NCI-H1694 (cell line): ENCODE data around the gene COL20A1.

Experiments
- DNase-seq: peaks from one replicate; lab custom pipeline; 2025; lab: John Stamatoyannopoulos, UW

The COL20A1 gene

DNA sequence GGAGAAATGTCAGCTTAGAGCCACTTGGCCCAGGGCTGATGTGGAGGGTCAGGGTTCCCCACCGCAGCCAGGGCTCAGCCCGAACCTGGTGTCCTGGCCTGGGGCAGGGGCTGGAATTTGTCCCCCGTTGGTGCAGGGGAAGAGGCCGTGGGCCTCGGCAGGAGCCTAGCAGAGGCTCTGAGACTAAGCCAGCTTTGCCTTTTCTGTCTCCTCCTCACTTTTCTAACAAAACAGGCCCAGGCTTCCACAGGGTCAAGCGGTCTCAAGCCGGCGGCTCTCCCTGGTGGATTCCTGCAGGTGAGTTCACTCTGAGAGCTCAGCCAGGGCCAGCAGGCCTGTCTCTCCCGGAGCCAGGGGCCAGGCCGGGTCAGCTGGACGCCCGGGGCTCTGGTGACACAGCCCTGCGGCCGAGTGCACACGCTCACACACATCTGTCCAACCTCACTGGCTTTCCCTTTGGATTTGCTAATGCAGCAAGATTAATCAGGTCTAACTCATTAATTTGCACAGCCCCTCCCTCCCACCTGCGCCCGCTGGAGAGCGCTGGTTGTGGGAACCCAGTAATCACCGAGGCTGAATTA, 71.1 kb downstream of the COL20A1 start:
- DNase-seq, result peak; percentile 31

DNA sequence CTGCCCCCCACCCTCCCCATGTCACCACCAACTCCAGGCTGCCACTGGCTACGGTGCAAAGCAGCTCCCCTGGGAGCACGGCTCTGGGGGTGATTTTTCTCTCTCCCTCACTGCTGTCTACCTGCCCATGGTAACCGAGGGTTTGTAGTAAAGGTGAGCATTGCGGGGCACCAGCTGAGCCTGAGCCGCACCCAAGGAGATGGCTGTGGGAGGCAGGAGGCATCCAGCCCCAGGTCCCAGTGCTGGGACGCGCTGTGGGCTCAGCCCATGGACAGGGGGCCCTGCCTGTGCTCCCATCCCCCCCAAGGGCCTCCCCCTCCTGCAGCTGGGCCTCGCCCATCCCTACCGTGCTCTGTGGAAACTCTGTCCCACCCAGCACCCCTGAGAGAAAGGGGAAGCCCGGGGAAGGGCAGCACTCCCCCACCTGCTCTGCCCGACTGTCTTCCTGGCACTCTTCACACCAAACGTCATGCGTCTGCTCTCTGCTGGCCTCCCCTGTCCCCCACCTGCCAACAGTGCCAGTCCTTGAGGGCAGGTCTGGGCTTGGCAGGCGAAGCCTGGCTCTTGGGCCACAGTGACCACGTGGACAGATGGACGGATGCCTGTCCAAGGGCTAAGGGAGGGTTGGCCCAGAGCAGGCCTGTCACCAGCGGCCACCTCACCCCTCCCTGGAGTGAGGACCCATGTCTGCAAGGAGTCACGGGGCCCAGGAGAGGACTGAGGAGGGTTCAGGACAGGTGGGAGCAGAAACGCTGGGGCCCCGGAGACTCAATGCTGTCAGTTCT, 72.0 kb downstream of the COL20A1 start:
- DNase-seq, result no peak

DNA sequence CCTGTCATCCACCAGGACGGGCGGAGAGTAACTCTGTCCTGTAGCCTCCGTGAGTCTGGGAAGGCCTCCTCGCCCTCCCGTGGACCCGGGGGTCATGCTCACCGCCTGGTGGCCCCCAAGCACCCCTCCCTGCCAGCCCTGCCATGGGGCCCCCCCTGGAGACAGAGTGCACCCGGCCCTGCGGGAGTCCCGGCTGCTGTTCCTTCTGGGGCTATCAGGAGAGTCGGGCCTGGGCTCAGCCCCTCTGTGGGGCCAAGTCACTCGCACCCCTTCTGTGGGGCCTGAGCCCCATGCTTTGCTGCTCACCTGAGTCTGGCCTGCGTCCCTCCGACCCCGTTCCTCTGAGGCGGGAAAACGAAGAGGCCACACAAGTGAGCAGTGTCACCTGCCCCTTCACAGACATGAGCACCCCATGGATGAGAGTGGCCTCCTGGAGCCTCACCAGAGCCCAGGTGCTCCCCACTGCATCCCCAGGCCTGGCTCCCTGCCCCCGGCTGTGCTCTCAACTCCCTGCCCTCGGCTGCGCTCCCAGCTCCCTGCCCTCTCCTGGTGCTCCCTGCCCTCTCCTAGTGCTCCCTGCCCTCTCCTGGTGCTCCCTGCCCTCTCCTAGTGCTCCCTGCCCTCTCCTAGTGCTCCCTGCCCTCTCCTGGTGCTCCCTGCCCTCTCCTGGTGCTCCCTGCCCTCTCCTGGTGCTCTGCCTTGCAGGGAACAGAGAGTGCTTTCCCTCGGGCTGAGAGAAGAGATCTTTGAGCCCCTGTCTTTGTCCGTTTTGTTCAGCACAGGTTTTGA, 72.8 kb downstream of the COL20A1 start:
- no peak for DNase-seq

DNA sequence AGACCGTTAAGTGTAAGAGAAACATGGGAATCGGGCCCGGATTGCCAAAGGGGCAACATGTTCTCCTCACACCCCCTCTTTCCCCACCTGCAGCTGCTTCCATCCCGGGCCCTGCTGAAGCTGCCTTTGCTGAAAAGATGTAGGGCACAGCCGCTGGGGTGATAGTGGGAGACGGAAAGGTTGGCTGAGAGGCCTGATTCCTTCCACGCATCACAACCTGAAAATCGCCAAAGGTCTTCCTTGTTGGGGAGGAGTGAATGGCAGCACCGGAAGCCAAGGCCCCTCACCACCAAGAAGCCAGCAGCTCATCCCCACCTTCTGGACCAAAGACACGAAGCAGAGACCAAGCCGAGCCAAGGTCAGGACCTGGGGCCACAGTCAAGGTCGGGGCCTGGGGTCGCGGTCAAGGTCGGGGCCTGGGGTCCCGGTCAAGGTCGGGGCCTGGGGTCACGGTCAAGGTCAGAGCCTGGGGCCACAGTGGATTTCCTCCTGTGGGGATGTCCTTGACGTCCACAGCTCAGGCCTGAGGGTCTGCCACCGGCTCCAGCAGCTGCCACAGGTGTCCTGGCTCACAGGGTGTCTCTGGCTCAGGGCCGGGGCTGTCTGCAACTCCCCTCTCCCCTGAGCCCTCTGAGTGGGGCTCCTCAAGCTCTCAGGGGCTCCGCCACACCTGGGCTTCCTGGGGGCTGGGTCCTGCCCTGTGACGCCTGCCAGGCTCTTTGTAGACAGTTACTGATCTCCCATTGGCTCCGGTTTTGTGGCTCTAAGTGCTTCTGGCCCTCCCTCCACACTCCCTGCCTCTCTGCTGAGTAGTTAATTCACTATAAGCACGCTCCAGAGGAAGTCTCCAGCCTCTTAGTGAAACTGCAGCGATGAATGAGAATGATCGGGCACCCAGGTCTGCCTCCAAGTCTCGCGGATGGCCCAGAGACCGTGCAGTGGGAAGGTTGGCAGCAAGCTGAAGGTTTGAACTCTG, 73.7 kb downstream of the COL20A1 start:
- DNase-seq, result no peak

DNA sequence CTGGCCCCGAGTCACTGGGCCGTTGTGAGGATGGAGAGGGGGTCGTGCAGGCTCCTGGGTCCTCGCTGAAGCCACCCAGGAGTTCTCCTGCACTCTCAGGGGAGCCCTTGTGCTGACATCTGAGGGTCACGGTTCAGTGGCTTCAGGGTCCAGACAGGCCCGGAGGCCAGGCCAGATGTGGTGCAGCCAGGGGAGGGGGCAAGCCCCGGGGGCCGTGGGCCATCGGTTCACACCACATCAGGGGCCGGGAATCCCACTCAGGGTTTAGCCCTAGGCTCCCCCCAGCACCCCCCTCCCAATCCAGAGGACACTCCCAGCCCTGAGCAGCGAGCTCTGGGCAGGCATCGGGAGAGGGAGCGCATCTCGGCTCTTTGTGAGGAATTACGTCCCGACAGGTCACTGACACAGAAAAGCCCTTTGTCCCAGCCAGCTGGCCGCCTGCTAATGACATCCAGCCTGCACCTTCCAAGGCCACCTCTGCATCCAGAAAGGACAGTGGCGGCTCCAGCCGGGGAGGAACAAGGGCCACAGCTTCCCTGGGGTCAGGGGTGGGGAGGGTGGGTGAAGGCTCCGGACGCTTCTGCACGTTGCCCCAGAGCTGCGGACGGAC, 74.6 kb downstream of the COL20A1 start:
- no peak for DNase-seq

DNA sequence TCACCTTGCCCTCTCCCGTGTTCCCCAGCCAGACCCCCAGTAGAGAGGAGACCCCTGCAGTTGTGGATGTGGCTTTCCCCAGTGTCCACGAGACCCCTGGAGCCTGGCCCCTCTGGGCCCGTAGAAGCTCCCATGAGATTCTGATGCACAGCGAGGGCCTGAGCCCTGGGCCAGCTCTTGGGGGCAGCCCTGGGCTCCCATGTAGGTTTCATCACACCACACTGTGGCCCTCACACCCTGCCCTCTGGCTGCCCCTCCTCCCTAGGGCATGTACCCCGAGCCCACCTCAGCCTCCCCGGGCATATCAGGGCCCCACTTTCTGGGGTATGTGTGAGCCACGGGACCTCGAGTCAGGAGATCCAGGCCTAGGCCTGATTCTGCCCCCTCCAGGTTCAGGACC, 75.2 kb downstream of the COL20A1 start:
- DNase-seq, result no peak

DNA sequence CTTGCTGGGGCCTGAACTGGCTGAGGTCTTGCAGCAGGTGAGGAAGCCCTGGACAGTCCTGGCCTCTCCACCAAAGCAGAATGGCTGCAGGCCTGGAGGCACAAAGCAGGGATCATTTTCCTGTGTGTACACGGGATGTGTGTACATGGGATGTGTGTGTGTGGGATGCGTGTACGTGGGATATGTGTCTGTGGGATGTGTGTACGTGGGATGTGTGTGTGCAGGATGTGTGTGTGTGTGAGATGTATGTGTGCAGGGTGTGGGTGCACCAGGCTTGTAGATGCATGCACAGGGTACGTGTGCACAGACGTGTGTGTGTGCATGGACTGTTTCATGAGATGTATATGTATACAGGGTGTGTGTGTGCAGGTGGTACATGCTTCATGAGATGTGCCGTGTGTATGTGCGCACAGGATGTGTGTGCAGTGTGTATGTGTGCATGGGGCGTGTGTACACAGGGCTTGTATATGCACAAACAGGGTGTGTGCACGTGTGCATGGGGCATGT, 76.1 kb downstream of the COL20A1 start:
- DNase-seq, result no peak

DNA sequence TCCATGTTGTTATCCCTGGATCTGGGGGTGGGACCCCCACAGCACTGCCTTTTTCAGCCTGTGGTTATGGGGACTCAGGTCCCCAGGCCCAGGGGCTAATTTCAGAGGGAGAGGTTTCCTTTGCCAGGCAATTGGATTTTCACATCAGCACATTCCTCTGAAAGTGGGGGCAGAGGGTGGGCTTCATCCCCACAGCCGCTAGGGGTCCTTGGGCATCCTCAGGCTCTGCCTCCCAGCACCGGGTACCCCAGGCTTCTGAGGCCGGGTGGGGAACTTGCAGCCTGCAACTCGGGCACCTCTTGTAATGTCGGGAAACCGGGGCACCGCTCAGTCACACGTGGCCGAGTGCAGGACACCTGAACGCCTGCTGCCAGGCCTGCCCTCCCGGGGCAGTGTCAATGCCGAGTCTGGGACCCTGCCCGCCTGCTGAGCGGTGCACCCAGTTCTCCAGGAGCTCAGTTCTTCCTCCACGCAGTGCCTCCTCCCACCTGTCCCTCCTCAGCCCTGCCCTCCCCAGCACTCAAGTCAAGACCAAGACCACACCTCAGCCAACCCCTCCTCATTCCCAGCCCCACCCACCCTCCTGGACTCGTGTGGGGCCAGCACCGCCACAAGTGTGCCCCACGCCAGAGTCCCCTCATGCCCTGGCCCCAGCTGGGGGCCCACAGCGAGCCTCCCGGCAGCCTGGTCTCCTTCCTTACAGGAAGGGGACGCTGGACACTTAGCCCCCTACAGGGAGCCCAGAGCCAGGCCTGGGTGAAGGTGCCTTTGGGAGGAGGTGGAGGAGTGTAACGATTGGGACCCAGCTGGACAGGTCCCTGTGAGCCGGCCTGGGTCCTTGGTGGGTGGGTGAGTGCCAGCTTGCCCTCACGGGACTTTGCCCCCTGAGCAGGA, 77.0 kb downstream of the COL20A1 start:
- DNase-seq, result no peak

DNA sequence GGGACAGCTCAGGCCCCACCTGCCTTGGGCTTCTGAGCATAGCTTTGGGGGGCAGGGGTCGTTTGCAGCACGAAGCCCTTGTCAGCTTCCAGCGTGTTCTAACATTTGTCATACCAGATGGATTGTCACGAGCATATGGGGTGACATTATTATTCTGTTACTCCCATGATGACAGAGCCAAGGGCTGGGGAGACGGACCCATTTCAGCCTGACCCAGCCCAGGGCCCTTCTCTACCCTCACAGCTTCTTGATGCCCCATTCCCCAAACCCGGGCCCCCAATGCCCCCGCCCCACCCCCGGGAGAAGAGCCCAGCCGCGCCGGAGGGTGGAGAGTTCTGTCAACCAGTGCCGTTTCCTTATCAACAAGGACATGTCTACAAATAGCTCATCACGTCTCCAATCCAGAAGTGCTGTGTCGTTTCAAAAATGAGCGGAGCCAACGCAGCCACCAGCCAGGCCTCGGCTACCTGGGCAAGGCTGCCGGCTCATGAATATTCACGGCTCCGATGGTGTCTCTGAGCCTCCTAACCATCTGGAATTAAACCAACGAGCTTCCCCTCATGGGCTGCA, 77.7 kb downstream of the COL20A1 start:
- no peak for DNase-seq

DNA sequence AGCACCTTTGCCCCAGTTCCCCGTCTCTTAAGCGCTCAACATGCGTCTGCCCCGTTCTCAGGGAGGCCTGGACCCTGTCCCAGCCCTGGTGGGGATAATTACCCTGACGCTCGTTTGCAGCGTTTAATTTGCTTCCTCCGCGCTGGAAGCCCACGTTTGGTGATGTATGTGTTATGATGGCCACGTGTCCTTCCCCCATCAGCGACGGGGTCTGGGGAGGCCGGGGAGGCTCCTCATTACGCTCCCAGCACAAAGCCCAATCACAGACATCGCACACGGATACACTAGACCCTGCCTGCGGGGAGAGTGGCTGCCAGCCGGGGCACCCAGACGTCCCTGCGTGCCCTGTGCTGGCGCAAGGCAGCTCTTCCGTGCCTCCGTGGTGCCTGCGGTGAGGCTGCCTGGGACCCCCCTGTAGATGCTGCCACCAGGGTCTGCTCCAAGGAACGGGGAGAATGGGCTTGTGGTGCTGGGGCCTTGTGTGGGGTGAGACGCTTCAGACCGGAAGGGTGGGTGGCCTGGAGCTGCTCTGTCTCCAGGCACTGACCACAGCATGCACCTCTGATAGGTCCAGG, 78.4 kb downstream of the COL20A1 start:
- DNase-seq, result no peak

DNA sequence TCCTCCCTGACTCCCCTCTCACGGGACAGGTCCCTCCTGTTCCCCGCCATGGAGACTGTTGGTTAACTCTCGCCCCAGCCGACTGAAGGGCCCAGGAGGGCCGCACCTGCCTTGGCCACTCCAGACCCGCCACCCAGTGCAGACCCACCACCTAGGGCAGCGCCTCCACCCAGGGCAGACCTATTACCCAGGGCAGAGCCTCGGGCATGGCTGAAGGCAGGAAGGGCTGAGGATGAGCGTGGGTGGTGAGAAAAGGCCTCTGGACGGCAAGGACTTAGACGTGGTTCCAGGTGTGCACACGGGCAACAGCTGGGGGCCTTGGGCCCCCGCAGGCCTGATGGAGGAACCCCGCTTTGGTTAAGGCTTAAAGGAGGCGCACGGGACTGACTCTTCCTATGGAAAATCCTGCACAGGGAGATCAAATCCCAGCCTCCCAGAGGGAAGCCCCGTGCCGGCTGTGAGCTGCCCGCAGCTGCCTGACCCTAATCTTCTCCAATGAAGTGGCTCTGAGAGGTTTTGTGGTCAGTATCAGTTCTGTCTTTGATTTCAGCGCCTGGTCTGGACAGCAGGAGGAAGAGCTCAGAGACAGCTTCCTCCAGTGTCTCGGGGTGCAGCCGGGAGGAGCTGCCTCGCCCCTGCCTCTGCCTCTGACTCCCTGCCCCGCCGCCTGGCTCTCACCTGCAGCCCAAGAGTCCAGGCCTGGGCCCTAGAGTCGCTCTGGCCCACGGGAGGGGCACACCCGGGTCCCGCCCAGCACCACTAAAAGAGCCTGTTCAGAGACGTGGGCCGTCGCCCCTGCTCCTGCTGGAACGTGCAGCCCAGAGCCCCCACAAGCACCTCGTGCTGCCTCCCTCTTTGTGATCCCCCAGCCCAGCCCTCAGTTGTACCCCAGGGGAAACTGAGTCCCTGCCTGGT, 80.2 kb downstream of the COL20A1 start:
- no peak for DNase-seq

DNA sequence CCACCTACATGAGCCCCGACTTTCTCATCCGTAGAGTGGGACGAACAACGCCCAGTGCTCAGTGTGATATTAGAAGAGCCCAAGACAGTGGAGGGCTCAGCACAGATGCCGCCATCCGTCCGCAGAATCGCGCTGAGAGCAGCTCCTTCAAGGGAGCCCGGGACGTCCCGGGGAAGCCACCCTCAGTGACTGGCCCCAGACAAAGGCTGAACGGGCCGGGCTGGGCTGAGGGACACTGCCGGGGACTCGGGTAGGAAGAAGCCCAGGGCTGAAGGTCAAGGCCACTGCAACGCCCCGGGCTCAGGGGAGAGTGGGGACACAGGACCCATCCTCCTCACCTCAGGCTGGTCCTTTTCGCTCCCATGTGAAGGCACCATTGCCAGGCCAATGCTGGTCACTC, 81.0 kb downstream of the COL20A1 start:
- DNase-seq, result no peak

DNA sequence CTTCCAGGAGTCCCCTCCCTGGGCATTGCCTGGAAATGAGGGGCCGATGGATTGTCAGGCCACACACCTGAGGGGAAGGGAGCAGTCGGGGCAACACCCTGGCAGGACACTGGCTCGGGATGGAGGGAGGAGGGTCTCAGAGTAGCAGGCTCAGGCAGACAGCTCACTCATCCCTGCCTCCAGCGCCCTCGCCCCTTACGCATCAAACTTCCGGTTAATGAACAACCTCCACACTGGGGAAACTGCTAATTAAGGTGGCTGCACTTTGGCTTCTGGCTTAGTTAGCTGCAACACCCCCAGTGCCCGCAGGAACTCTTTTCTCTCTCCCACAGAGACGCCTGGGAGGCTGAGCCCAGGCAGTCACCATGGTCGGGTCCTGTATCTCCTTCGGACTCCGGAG, 81.5 kb downstream of the COL20A1 start:
- no peak for DNase-seq

DNA sequence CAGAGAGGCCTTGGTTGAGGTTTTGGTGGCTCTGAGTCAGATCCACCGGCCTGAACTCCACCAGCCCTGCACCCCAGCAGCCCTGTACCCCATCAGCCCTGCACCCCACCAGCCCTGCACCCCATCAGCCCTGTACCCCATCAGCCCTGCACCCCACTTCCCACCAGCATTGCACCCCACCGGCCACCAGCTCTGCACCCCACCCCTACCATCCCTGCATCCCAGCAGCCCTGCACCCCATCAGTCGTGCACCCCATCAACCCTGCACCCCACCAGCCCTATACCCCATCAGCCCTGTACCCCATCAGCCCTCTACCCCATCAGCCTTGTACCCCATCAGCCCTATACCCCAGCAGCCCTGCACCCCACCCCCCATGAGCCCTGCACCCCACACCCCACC, 82.5 kb downstream of the COL20A1 start:
- no peak for DNase-seq

DNA sequence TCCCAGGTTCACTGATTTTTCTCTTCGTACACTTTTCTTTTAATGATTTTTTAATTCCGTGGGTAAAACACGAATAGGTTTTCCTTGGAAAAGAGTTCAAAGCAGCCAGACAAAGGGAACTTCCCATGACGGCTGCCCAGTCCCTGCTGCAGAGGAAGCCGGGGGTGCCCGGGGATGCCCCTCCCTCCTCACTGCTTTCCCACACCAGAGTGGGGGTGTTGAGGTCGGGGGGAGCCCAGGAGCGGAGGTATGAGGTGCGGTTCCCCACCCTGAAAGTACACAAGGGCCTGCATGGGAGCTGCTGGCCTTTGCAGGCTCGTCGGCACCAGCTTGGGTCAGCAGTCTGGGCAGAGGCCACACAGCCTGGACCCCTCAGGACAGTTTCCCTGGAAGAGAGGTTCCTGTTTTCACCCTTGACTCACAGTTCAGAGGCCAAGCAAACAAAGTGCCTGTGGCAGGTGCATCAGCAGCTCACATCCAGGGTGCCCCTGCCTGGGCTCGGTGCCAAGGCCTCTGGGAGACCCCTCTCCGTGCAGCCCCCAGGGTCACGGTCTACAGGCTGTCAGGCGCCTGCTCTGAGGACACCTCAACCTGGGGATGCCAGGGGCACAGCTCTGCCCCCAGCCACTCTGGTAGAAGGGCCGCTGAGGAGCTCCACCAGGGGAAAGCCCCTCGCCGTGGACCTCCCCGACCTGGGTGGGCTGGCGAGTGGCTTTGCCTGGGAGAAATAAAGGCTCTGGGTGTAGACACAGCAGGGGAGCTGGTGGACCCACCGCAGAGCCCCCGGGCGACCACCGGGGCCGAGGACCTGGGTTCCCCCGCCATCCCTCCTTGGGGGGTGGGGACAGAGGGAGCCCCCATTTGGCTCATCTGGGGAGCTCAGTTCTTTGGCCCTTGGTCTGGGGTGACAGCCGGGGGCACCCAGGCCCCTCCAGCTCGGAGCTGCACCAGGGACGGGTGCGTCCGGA, 83.6 kb downstream of the COL20A1 start:
- no peak for DNase-seq

DNA sequence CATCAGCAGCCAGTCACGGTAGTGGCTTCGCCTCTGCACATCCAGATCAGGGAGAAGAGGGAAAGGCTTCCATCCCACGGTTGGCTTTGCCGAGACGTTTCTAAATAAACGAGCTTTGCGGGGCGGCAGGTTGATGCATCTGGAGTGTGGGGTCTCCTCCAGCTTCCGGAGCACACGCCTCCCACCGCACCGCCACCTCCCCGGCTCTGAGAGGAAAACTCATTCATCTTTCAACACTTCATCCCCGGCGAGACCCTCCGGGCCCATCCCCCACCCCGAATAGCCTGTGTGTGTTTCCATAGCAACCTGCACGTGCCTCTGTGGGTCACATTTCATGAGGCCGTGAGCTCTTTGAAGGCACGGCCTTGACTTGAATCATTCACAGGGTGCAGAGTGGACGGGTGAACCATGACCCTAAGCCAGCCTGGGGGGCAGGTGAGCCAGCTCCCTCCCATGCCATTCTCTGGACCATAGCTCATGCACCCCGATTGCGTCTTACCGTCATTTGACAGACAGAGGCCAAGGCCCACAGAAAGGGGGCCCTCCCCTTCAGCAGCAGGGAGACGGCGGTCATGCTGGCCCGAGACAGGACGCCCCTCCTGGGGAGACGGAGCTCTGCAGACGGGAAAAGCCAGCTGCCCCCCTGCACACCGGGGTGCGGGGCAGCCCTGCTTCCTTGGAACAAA, 84.4 kb downstream of the COL20A1 start:
- DNase-seq, result no peak

DNA sequence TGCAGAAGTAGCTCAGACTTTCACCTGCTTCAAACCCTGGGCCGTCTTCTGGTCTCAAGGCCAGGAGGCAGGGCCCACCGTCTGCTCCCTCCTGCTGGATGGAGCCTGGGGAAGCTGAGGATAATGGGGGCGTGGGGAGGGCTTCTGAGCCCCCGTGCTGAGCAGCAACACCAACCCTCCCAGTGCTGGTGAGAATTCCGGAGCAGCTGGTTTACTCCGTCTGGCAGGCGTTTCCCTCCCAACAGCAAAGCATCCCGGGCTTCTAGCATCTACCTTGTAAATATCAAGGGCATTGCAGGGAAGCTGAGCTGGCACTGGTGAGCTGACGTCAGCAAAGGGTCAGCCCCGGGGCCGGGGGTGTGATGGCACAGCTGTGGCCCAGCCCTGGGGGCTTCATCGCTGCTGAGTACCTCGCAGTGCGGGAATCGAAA, 85.0 kb downstream of the COL20A1 start:
- peak; percentile 50 for DNase-seq
